Measurements from ENCODE around the gene KIAA2012.

DNA sequence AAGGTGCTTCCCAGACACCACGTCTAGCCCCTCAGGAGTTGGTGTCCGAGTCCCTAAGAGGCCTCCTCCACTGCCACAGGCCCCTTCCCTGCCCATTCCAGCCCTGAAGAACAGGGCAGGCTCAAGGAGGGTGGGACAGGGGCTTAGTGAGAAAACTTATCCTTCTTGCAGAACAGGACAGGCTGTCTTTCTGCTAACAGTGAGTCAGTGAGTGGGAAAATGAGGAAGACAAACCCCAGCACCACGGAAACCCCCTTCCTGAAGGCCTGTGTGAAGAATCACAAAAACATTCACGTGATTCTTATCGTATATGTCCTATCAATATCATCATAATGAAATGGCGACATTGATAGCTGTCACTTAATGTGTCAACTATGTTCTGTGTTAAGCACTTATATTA lies 29.6 kb upstream of the KIAA2012 start:
- TF ChIP-seq, protein P1, sequence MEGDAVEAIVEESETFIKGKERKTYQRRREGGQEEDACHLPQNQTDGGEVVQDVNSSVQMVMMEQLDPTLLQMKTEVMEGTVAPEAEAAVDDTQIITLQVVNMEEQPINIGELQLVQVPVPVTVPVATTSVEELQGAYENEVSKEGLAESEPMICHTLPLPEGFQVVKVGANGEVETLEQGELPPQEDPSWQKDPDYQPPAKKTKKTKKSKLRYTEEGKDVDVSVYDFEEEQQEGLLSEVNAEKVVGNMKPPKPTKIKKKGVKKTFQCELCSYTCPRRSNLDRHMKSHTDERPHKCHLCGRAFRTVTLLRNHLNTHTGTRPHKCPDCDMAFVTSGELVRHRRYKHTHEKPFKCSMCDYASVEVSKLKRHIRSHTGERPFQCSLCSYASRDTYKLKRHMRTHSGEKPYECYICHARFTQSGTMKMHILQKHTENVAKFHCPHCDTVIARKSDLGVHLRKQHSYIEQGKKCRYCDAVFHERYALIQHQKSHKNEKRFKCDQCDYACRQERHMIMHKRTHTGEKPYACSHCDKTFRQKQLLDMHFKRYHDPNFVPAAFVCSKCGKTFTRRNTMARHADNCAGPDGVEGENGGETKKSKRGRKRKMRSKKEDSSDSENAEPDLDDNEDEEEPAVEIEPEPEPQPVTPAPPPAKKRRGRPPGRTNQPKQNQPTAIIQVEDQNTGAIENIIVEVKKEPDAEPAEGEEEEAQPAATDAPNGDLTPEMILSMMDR (IDR thresholded peaks at IDR 0.05; ENCODE audit: low read depth, low read length, poor library complexity, severe bottlenecking) = no peak
- no peak for TF ChIP-seq EZH2phosphoT487 (IDR thresholded peaks at IDR 0.05; ENCODE audit: borderline replicate concordance, low read length)
